Gastrocnemius medialis (tissue), 4 donors: ENCODE measurements around the gene PFN1.

ENCODE experiments used
- CTCF ChIP-seq, 5 experiments: fragments of 450-650 bp in 3 of 5; fragments of 200-600 bp in 2 of 5; sonication (generic) in 2 of 5; IDR thresholded peaks in 4 of 5; conservative IDR thresholded peaks in 1 of 5; 1 replicate in 4 of 5; 2 replicates in 1 of 5; pipeline ENCODE4 v1.5.1; 2016 to 2019; ENCODE audit warnings: antibody characterized with exemption in 5 of 5, mild to moderate bottlenecking in 3 of 5, moderate library complexity in 3 of 5
- POLR2A ChIP-seq, 2 donors: fragments of 450-650 bp; IDR thresholded peaks; one replicate each; pipeline ENCODE4 v1.6.1; 2017; ENCODE audit warnings: antibody characterized with exemption in 2 of 2, mild to moderate bottlenecking in 2 of 2, moderate library complexity in 2 of 2

GRCh38 chr17:4950746-4951204 is 2.4 kb upstream of the PFN1 start, which contains the start of gene ENO3:
- peak in 1 of 2 donors; percentile 58 for TF ChIP-seq POLR2A (IDR thresholded peaks at IDR 0.05)
- TF ChIP-seq CTCF (IDR thresholded peaks at IDR 0.05 in 4 of 5, conservative IDR thresholded peaks at IDR 0.05 in 1 of 5), result no peak
